Hematopoietic multipotent progenitor cell treated with erythropoietin and hydrocortisone succinate and interleukin-3 and kit ligand, for 6 days (in vitro differentiated cells): ENCODE results near the gene EPHB2.

Experiments used
- DNase-seq: peaks from one replicate; pipeline ENCODE4 v3.0.0-alpha.2; 2015

EPHB2 gene

GRCh38 chr1:22864886-22865285 is 154.2 kb downstream of the EPHB2 start:
- no peak for DNase-seq

GRCh38 chr1:22865736-22866135 is 155.1 kb downstream of the EPHB2 start:
- no peak for DNase-seq

GRCh38 chr1:22866868-22867267 is 156.2 kb downstream of the EPHB2 start:
- DNase-seq: no peak

- DNase-seq: no peak
Observed at GRCh38 chr1:22868331-22868730, 157.7 kb downstream of the EPHB2 start.

- no peak for DNase-seq
Observed at GRCh38 chr1:22869325-22869724, 158.7 kb downstream of the EPHB2 start.

GRCh38 chr1:22870201-22870871 is 159.7 kb downstream of the EPHB2 start:
- DNase-seq: no peak

- DNase-seq: no peak
Observed at GRCh38 chr1:22872981-22873664, 162.5 kb downstream of the EPHB2 start.

- no peak for DNase-seq
Observed at GRCh38 chr1:22874785-22875184, 164.1 kb downstream of the EPHB2 start.

GRCh38 chr1:22875241-22875640 is 164.6 kb downstream of the EPHB2 start:
- DNase-seq: no peak

GRCh38 chr1:22875841-22876240 is 165.2 kb downstream of the EPHB2 start:
- DNase-seq: no peak

- no peak for DNase-seq
Observed at GRCh38 chr1:22876359-22877111, 165.9 kb downstream of the EPHB2 start.

GRCh38 chr1:22877112-22877915 is 166.7 kb downstream of the EPHB2 start:
- no peak for DNase-seq

- DNase-seq: no peak
Observed at GRCh38 chr1:22877980-22878379, 167.3 kb downstream of the EPHB2 start.

GRCh38 chr1:22878626-22879025 is 168.0 kb downstream of the EPHB2 start:
- DNase-seq: no peak

GRCh38 chr1:22879445-22879844 is 168.8 kb downstream of the EPHB2 start:
- no peak for DNase-seq

GRCh38 chr1:22880174-22880601 is 169.5 kb downstream of the EPHB2 start:
- no peak for DNase-seq

- no peak for DNase-seq
Observed at GRCh38 chr1:22883406-22883805, 172.8 kb downstream of the EPHB2 start.

- no peak for DNase-seq
Observed at GRCh38 chr1:22884806-22885530, 174.3 kb downstream of the EPHB2 start.

GRCh38 chr1:22886211-22886610 is 175.6 kb downstream of the EPHB2 start:
- DNase-seq: no peak

GRCh38 chr1:22887491-22887890 is 176.9 kb downstream of the EPHB2 start:
- DNase-seq: no peak

- no peak for DNase-seq
Observed at GRCh38 chr1:22888320-22889075, 177.9 kb downstream of the EPHB2 start.
